DMS79 (cell line): Measurements from ENCODE around the gene SPATA31C1.
"Not testable (repeated sequence)": the region's sequence is repeated elsewhere in the genome, so short reads cannot be mapped to it uniquely, and the experiment has no call there.

Experiments used
- DNase-seq: peaks from one replicate; lab custom pipeline; 2025; lab: John Stamatoyannopoulos, UW

Gene SPATA31C1

DNA sequence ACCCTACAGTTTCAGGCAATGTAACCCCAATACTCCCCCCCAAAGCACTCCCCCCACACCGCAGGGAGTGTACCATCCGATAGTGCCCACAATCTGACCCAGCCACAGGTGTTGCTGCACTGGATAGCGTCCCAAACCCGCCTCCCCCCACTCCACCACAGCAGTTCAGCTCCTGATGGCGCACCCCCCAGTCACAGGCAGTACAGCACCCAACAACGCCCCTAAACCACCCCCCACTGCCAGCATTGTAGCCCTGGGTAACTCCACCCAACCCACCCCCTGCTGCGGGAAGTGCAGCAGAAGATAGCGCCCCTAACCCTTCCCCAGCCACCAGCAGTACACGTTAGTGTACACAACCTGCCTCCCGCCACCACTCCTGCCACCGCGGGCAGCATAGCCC is 20.6 kb downstream of the SPATA31C1 start:
- not testable (repeated sequence) for DNase-seq

- DNase-seq = not testable (repeated sequence)
Measured at GRCh38 chr9:87939096-87939495, 21.3 kb downstream of the SPATA31C1 start.

DNA sequence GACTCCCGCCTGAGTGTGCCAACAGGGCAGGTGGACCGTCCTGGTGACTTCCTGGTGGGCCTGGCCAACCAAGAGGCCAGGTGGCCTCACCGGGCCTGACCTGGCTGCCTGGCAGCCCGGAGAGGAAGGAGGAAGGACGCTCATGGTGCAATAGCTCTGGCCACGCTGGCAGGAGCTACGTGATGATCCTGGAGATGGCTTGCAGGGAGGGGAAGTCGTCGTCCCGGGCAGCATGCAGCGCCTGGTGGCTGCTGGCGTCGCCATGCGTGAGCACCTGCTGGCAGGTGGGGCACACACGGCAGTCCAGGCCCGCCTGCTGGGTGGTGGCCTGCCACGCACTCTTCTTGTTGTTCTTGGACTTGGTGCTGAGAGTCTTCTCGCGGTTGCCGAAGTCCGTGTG is 26.3 kb downstream of the SPATA31C1 start:
- no peak for DNase-seq

GRCh38 chr9:87944682-87945081 is 26.9 kb downstream of the SPATA31C1 start:
- DNase-seq = no peak

DNA sequence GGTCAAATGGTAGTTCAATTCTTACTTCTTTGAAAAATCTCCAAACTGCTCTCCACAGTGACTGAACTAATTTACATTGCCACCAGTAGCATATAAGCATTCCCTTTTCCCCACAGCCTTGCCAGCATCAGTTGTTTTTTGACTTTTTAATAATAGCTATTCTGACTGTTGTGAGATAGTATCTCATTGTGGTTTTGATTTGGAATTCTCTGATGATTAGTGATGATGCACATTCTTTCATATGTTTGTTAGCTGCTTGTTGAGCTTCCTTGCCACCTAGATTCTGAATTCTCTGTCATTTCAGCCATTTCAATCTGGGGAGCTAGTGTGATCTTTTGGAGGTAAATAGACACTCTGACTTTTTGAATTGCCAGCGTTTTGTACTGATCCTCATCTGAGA is 32.5 kb downstream of the SPATA31C1 start:
- DNase-seq = no peak

- no peak for DNase-seq
Measured at GRCh38 chr9:87950765-87951488, 33.2 kb downstream of the SPATA31C1 start.

DNA sequence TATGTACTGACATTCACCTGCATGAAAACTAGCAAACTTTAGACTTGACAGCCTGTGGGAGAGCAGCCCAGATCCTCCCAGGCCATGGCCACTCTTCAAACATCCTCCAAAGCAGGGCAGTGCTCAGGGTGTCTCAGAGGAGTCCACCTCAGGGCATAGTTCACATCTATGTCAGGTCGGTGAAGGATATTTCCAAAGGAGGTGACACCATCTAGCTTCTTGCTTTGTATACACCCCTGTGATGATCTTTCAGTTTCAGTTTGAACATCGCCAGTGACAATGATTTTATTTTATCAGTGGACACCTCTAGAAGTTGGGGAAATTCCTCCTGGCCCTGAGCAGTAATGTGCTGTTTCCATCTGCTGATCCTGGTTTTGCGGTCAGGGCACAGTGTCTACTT is 36.5 kb downstream of the SPATA31C1 start:
- DNase-seq = no peak

GRCh38 chr9:87957839-87958238 is 40.1 kb downstream of the SPATA31C1 start:
- no peak for DNase-seq

DNA sequence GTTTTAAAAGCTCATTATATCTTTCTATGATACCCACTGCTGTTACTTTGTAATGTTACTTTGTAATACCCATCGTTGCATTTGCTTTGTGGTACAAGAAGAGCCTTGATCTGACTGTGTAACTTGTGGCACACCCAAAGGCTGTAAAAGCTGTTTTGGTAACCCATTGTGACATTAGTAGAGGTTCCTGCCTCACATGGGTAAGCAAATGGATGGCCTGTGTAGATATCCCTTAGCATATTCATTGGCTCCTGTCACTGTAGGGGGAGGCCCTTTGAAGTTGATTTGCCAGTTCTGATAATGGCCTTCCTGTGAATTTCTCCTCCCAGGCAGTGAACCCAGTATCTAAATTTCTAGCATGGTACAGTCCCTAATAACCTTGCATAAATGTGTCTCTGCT is 40.8 kb downstream of the SPATA31C1 start:
- no peak for DNase-seq

DNA sequence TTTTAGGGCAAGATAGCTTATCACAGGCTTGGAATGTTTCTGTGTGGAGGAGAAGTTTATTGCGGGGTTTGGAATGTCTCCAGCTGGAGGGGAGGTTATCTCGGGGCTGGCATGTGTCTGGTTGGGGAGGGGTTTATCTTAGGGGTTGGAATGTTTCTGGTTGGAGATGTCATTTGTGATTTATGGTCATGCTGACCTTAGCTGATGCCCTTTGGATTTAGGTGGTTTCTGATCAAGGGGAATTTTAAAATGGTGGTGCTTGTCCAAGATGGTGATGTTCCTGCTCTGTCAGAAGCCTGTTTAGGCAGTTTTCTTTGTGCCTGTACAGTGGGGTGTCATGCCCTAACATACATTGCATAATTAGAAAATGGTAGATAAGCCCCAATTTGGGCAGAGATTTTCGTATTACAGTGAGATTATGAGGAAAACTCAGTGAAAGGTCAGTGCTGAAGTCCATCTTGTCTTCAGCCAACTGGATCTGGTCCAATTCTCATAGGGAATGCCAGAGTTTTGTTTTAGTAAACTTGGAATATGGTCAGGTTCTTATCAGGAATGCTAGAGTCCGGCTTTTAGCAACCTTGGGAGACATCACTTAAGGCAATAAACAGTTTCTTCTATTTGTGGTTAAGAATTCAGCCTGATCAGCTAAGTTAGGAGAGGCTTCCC is 42.3 kb downstream of the SPATA31C1 start:
- no peak for DNase-seq

DNA sequence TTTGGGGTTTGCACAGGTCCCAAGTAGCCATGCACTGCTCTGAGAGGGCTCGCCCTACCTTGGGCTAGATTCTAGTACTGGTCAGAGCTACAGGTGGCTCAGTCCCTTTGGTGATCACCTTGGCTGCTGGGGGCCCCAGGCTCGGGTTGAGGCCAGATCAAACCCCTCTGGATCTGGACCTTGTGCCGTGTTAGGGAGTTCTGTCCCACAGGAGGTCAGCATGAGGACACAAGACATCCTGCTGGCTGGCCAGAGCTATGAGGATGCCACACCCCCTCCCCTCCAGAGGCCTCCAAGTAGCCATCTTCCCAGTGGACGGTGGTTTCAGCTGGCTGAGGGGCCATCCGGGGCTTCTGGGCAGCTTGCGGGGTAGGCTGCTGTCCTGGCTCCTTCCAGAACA is 46.0 kb downstream of the SPATA31C1 start:
- no peak for DNase-seq

DNA sequence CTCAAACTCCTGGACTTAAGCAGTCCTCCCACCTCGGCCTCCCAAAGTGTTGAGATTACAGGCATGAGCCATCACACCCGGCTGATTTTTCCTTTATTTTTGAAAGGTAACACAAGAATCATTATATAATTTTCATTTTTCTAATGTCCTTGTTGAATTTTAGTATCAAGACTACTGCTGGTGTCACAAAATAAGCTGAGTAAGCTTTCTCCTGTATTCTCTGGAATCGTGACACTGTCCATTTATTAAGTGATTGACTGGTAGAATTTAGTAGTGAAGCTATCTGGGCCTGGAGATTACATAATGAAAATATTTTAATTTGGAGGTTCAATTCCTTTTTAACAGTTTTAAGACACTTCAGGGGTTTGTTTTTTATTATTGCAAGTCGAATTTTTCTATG is 47.1 kb downstream of the SPATA31C1 start:
- DNase-seq = no peak

DNA sequence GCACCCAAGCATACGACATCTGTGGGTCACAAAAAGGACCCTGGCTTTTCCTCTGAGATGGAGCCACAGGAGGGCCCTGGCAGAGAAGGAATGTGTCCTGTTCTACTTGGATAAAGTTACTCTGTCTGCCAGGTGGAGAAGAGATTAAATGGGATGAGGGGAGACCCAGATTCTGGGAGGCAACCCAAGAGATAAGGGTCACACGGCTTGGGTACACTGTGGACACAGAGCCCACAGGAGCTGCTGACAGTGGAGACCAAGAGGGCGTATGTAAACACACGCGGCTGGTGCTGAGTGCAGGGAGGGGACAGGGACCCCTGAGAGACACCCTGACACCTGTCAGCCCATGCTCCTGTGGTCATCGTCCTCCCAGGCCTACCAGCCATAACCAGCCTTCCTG is 50.4 kb downstream of the SPATA31C1 start:
- DNase-seq = no peak

GRCh38 chr9:87970602-87971001 is 52.8 kb downstream of the SPATA31C1 start:
- DNase-seq = no peak

DNA sequence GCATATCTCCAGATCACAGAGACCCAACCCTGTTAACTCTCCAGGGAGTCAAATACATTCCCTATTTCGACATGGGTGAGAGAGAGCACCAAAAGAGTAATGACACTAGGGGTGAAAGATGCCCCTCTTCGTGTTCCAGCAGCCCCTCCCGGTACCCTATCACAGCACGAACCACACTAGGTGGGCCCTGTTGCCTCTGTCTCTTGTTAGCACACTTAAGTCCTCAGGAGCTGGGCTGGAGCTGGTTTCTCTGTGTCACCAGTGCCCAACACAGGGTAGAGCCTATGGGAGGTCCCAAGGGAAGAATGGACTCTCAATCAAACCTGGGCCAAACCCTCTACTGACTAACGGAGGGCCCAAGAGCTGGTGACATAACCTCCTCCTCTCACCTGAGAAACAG is 55.4 kb downstream of the SPATA31C1 start:
- DNase-seq = no peak
